Neural progenitor cell (in vitro differentiated cells): ENCODE results near the gene GIGYF2. TPM values are rescaled to one million over a fixed set of nuclear protein-coding genes. Genes with fewer than 3 reads are reported as not detected.

Experiments used
- DNase-seq: peaks from one replicate; pipeline ENCODE4 v3.0.0-alpha.2; 2016; ENCODE audit warnings: low spot score
- H2AFZ ChIP-seq: fragments of 200-600 bp; sonication (generic); replicated peaks from 2 replicates; pipeline ENCODE4 v1.6.1; 2016; ENCODE audit warnings: antibody characterized with exemption
- H3F3A ChIP-seq: fragments of 200-600 bp; sonication (generic); 2 replicates; pipeline ENCODE4 v1.6.1; 2016; ENCODE audit warnings: antibody characterized with exemption, low read depth
- H3K27ac ChIP-seq: fragments of 200-600 bp; sonication (generic); 2 replicates; pipeline ENCODE4 v1.5.1; 2016; ENCODE audit warnings: mild to moderate bottlenecking
- H3K27me3 ChIP-seq: fragments of 200-600 bp; sonication (generic); 2 replicates; pipeline ENCODE4 v1.6.1; 2016; ENCODE audit warnings: mild to moderate bottlenecking, moderate library complexity
- H3K36me3 ChIP-seq: fragments of 200-600 bp; sonication (generic); 2 replicates; pipeline ENCODE4 v1.5.1; 2016
- H3K4me1 ChIP-seq: fragments of 200-600 bp; sonication (generic); 2 replicates; pipeline ENCODE4 v1.6.1; 2016; ENCODE audit warnings: mixed run types
- H3K4me2 ChIP-seq: fragments of 200-600 bp; sonication (generic); 2 replicates; pipeline ENCODE4 v1.6.1; 2016
- H3K4me3 ChIP-seq: fragments of 200-600 bp; sonication (generic); 2 replicates; pipeline ENCODE4 v1.5.1; 2016
- H3K79me2 ChIP-seq: fragments of 200-600 bp; sonication (generic); 2 replicates; pipeline ENCODE4 v1.6.1; 2016; ENCODE audit warnings: low read depth
- H3K9ac ChIP-seq: fragments of 200-600 bp; sonication (generic); 2 replicates; pipeline ENCODE4 v1.6.1; 2016
- H3K9me3 ChIP-seq: fragments of 200-600 bp; sonication (generic); 2 replicates; pipeline ENCODE4 v1.5.1; 2016; ENCODE audit warnings: low read depth
- H4K20me1 ChIP-seq: fragments of 200-600 bp; sonication (generic); 2 replicates; pipeline ENCODE4 v1.6.1; 2016; ENCODE audit warnings: low read depth
- H3K27ac Mint-ChIP-seq: 3 replicates; pipeline ENCODE4 v1.8.0; 2021; ENCODE audit warnings: mixed read lengths
- H3K27me3 Mint-ChIP-seq: 2 replicates; pipeline ENCODE4 v1.8.0; 2022; ENCODE audit warnings: low read depth, mild to moderate bottlenecking, inconsistent platforms, moderate library complexity, mixed read lengths; ENCODE audit not compliant: insufficient read depth
- H3K36me3 Mint-ChIP-seq: 3 replicates; pipeline ENCODE4 v1.8.0; 2021; ENCODE audit warnings: mixed read lengths
- H3K4me1 Mint-ChIP-seq: 3 replicates; pipeline ENCODE4 v1.8.0; 2021; ENCODE audit warnings: mixed read lengths
- H3K4me3 Mint-ChIP-seq: 3 replicates; pipeline ENCODE4 v1.8.0; 2021; ENCODE audit warnings: mild to moderate bottlenecking, moderate library complexity, mixed read lengths
- H3K9me3 Mint-ChIP-seq: 3 replicates; pipeline ENCODE4 v1.8.0; 2020; ENCODE audit warnings: mixed read lengths
- CTCF ChIP-seq: fragments of 200-600 bp; sonication (generic); IDR thresholded peaks from 2 replicates; pipeline ENCODE4 v1.5.1; 2017; ENCODE audit warnings: antibody characterized with exemption, mild to moderate bottlenecking
- EZH2 ChIP-seq: fragments of 200-600 bp; sonication (generic); IDR thresholded peaks from 2 replicates; pipeline ENCODE4 v1.6.1; 2017; ENCODE audit warnings: antibody characterized with exemption, mild to moderate bottlenecking, moderate library complexity
- EZH2phosphoT487 ChIP-seq: fragments of 200-600 bp; sonication (generic); IDR thresholded peaks from 2 replicates; pipeline ENCODE4 v1.6.1; 2017; ENCODE audit warnings: antibody characterized with exemption
- total RNA-seq: library from RNA; depleted of rRNA; stranded (reverse); fragments of >200 nt; gene quantifications from 2 replicates; pipeline ENCODE4 v1.2.3, GENCODE V29; 2015; ENCODE audit warnings: low replicate concordance

GIGYF2 gene
- total RNA-seq, 1 donor from 2014 or later: 76.3 TPM

GRCh38 chr2:232809349-232810124 lies 112.4 kb downstream of the GIGYF2 start:
- H3K4me3 Mint-ChIP-seq: no peak overlapping the region
- H3K27me3 ChIP-seq: no peaks in the 10 kb centered on the region
- no peaks in the 10 kb centered on the region for H3F3A ChIP-seq
- H3K36me3 Mint-ChIP-seq: peaks cover 30% of the 10 kb centered on the region
- peaks cover 41% of the 10 kb centered on the region for H3K36me3 ChIP-seq
- no peak overlapping the region for H3K27ac Mint-ChIP-seq
- no peaks in the 10 kb centered on the region for H3K79me2 ChIP-seq
- H3K4me3 ChIP-seq: no peak overlapping the region
- H4K20me1 ChIP-seq: peaks cover 3% of the 10 kb centered on the region
- H3K9ac ChIP-seq: no peak overlapping the region
- H3K27me3 Mint-ChIP-seq: no peaks in the 10 kb centered on the region
- peaks cover 2% of the 10 kb centered on the region for H3K9me3 Mint-ChIP-seq
- no peak for TF ChIP-seq EZH2phosphoT487
- no peak for TF ChIP-seq EZH2
- TF ChIP-seq CTCF: no peak
- no peaks in the 10 kb centered on the region for H3K4me1 Mint-ChIP-seq
- DNase-seq: no peak
- H3K27ac ChIP-seq: no peak overlapping the region
- no peaks in the 10 kb centered on the region for H3K4me1 ChIP-seq
- no peak overlapping the region for H2AFZ ChIP-seq
- no peaks in the 10 kb centered on the region for H3K9me3 ChIP-seq
- no peak overlapping the region for H3K4me2 ChIP-seq

- H3K4me3 Mint-ChIP-seq: no peak overlapping the region
- peaks cover 39% of the 10 kb centered on the region for H3K36me3 ChIP-seq
- TF ChIP-seq EZH2: no peak
- TF ChIP-seq EZH2phosphoT487: no peak
- no peak for TF ChIP-seq CTCF
- H3K27me3 Mint-ChIP-seq: no peaks in the 10 kb centered on the region
- no peak overlapping the region for H3K27ac ChIP-seq
- H3K79me2 ChIP-seq: no peaks in the 10 kb centered on the region
- no peaks in the 10 kb centered on the region for H3K4me1 Mint-ChIP-seq
- no peak overlapping the region for H3K9ac ChIP-seq
- H3K4me1 ChIP-seq: no peaks in the 10 kb centered on the region
- no peak overlapping the region for H3K27ac Mint-ChIP-seq
- H3K4me3 ChIP-seq: no peak overlapping the region
- no peaks in the 10 kb centered on the region for H3K27me3 ChIP-seq
- no peak overlapping the region for H2AFZ ChIP-seq
- no peaks in the 10 kb centered on the region for H3K9me3 Mint-ChIP-seq
- DNase-seq: no peak
- H3K36me3 Mint-ChIP-seq: peaks cover 28% of the 10 kb centered on the region
- peaks cover under 1% of the 10 kb centered on the region for H4K20me1 ChIP-seq
- H3F3A ChIP-seq: no peaks in the 10 kb centered on the region
- H3K4me2 ChIP-seq: no peak overlapping the region
- H3K9me3 ChIP-seq: no peaks in the 10 kb centered on the region
Observed at GRCh38 chr2:232810444-232810843, 113.3 kb downstream of the GIGYF2 start.

- Mint-ChIP-seq H3K27ac (no peak overlapping the region), H3K4me3 (no peak overlapping the region), H3K27me3 (no peaks in the 10 kb centered on the region), H3K36me3 (peaks cover 36% of the 10 kb centered on the region), H3K4me1 (no peaks in the 10 kb centered on the region), H3K9me3 (no peaks in the 10 kb centered on the region)
- H2AFZ ChIP-seq: no peak overlapping the region
- TF ChIP-seq EZH2 (no peak), EZH2phosphoT487 (no peak), CTCF (no peak)
- H3K36me3 ChIP-seq: peaks cover 51% of the 10 kb centered on the region
- no peak for DNase-seq
- H3K4me1 ChIP-seq: no peaks in the 10 kb centered on the region
- no peaks in the 10 kb centered on the region for H3K27me3 ChIP-seq
- no peak overlapping the region for H3K4me3 ChIP-seq
- H3K27ac ChIP-seq: no peak overlapping the region
- no peaks in the 10 kb centered on the region for H3F3A ChIP-seq
- no peaks in the 10 kb centered on the region for H3K79me2 ChIP-seq
- H3K4me2 ChIP-seq: no peak overlapping the region
- H3K9me3 ChIP-seq: no peaks in the 10 kb centered on the region
- no peak overlapping the region for H3K9ac ChIP-seq
- no peaks in the 10 kb centered on the region for H4K20me1 ChIP-seq
Observed at GRCh38 chr2:232815569-232815968, 118.4 kb downstream of the GIGYF2 start.
